ENCODE data around the gene FANCC. TPM values are rescaled to one million over a fixed set of nuclear protein-coding genes. Genes with fewer than 3 reads are reported as not detected.

The FANCC gene
- total and polyA plus RNA-seq, 2 of the 13 experiments (the other 11 are each of a cell fraction or from before 2014, with no cell fraction given), result 7.4 to 8.6 TPM

GRCh38 chr9:95142315-95142714 is 175.2 kb downstream of the FANCC start:
- TF ChIP-seq RORA (CRISPR knock-in tag; IDR thresholded peaks at IDR 0.05) (no peak), KLF12 (CRISPR knock-in tag; IDR thresholded peaks at IDR 0.05; ENCODE audit: borderline replicate concordance) (no peak), RXRB (CRISPR knock-in tag; IDR thresholded peaks at IDR 0.05; ENCODE audit: borderline replicate concordance) (no peak), ARNT2 (CRISPR knock-in tag; IDR thresholded peaks at IDR 0.05; ENCODE audit: low read depth) (no peak), CERS6 (CRISPR knock-in tag; IDR thresholded peaks at IDR 0.05) (no peak), ZNF484 (CRISPR knock-in tag; IDR thresholded peaks at IDR 0.05; ENCODE audit: borderline replicate concordance, low read depth) (no peak), ARID5B (CRISPR knock-in tag; IDR thresholded peaks at IDR 0.05) (no peak), DMTF1 (CRISPR knock-in tag; IDR thresholded peaks at IDR 0.05) (no peak), NCOA5 (CRISPR knock-in tag; IDR thresholded peaks at IDR 0.05) (no peak), GATAD1 (CRISPR knock-in tag; IDR thresholded peaks at IDR 0.05) (no peak), ZNF7 (CRISPR knock-in tag; IDR thresholded peaks at IDR 0.05) (no peak), ZNF234 (CRISPR knock-in tag; conservative IDR thresholded peaks at IDR 0.05) (no peak), MXI1 (IDR thresholded peaks at IDR 0.05; ENCODE audit: borderline replicate concordance, low read depth, low read length) (no peak), NFE2L1 (CRISPR knock-in tag; IDR thresholded peaks at IDR 0.05; ENCODE audit: borderline replicate concordance) (no peak), SATB2 (CRISPR knock-in tag; IDR thresholded peaks at IDR 0.05) (no peak), ATRX (CRISPR knock-in tag; IDR thresholded peaks at IDR 0.05; ENCODE audit: borderline replicate concordance) (no peak), TFDP1 (CRISPR knock-in tag; IDR thresholded peaks at IDR 0.05; ENCODE audit: borderline replicate concordance) (no peak)
- ChIA-PET POLR2A (no interaction called here), CTCF (ENCODE audit: low intra/inter-chr PET ratio, low total read pairs) (no interaction called here)
- H3K4me2 ChIP-seq (ENCODE audit: low read depth, low read length), result no peak overlapping the region
- peaks cover 21% of the 10 kb centered on the region for H3K4me1 ChIP-seq (ENCODE audit: insufficient read depth, low read length)
- no peaks in the 10 kb centered on the region for H4K20me1 ChIP-seq (ENCODE audit: insufficient read depth, low read length)
- no peak overlapping the region for H2AFZ ChIP-seq (ENCODE audit: low read length)
- WGBS (ENCODE audit: low lambda C conversion rate), result 97% methylated on average over 4 of the region's 4 CpGs
- FAIRE-seq (no peak), DNase-seq (ENCODE audit: low spot score) (no peak), ATAC-seq (no peak)
- H3K4me3 ChIP-seq (replicated peaks in 1 of 3; ENCODE audit: insufficient read depth in 1 of 3, low read depth in 2 of 3, low read length in 3 of 3), result no peak overlapping the region
- no peaks in the 10 kb centered on the region for H3K79me2 ChIP-seq (ENCODE audit: insufficient read depth, low read length)
- H3K36me3 ChIP-seq (replicated peaks in 1 of 2; ENCODE audit: control insufficient read depth in 1 of 2, insufficient read depth in 2 of 2, low read length in 2 of 2), result 0 out of 5 replicates have a peak, but pooled peaks cover 0 to 1% of the 10 kb centered on the region in 2 experiments
- H3K9ac ChIP-seq (ENCODE audit: insufficient read depth, low read depth, low read length), result no peak overlapping the region
- BruUV-seq (replicated peaks), result no TSS peak
- no peaks in the 10 kb centered on the region for H3K27me3 ChIP-seq (ENCODE audit: control insufficient read depth in 1 of 2, insufficient read depth in 2 of 2, low read length in 2 of 2)
- H3K9me3 ChIP-seq (ENCODE audit: low read length), result no peaks in the 10 kb centered on the region
- in situ Hi-C loops (cut with HindIII; ENCODE audit: extremely low pct_ligation_motif_present, low pct_unique_long_range_greater_than_20kb) (no loop called here), intact Hi-C loops (cut with micrococcal nuclease; ENCODE audit: unreplicated experiment) (no loop called here)
- no peak overlapping the region for H3K27ac ChIP-seq (ENCODE audit: extremely low read length, insufficient read depth, low read length)
